Vagina (tissue), 2 donors: ENCODE measurements around the gene LMTK3.

Experiments
- POLR2A ChIP-seq, 2 donors: fragments of 450-650 bp; IDR thresholded peaks; one replicate each; pipeline ENCODE4 v1.6.1; 2017; ENCODE audit warnings: antibody characterized with exemption in 2 of 2, mild to moderate bottlenecking in 2 of 2, moderate library complexity in 2 of 2
- POLR2AphosphoS5 ChIP-seq, 2 donors: sonication (generic); formaldehyde crosslinking; IDR thresholded peaks; one replicate each; pipeline ENCODE4 v1.9.0; 2017; ENCODE audit warnings: antibody characterized with exemption in 2 of 2, mild to moderate bottlenecking in 2 of 2, low read depth in 1 of 2; ENCODE audit not compliant: insufficient read depth in 1 of 2
- TF ChIP-seq, protein P1 (sequence below), 3 experiments: fragments of 450-650 bp in 2 of 3; fragments of 200-600 bp in 1 of 3; sonication (generic) in 1 of 3; IDR thresholded peaks; one replicate each; pipeline ENCODE4 v1.5.1; 2017 to 2019; ENCODE audit warnings: antibody characterized with exemption in 3 of 3, mild to moderate bottlenecking in 2 of 3, moderate library complexity in 2 of 3

DNA sequence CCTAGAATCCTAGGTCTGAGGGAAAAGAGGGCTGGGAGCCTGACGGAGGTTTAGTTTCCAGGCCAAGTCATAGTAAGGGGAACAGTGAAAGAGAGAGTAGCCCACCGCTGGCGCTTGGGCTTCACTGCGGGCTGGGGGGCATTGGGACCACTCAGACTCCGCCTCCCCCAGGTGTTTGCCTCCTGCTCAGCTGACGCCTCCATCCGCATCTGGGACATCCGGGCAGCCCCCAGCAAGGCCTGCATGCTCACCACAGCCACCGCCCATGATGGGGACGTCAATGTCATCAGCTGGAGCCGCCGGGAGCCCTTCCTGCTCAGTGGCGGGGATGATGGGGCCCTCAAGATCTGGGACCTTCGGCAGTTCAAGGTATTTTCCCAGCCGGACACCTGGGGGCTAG lies 60.8 kb downstream of the LMTK3 start:
- TF ChIP-seq, protein P1, sequence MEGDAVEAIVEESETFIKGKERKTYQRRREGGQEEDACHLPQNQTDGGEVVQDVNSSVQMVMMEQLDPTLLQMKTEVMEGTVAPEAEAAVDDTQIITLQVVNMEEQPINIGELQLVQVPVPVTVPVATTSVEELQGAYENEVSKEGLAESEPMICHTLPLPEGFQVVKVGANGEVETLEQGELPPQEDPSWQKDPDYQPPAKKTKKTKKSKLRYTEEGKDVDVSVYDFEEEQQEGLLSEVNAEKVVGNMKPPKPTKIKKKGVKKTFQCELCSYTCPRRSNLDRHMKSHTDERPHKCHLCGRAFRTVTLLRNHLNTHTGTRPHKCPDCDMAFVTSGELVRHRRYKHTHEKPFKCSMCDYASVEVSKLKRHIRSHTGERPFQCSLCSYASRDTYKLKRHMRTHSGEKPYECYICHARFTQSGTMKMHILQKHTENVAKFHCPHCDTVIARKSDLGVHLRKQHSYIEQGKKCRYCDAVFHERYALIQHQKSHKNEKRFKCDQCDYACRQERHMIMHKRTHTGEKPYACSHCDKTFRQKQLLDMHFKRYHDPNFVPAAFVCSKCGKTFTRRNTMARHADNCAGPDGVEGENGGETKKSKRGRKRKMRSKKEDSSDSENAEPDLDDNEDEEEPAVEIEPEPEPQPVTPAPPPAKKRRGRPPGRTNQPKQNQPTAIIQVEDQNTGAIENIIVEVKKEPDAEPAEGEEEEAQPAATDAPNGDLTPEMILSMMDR (IDR thresholded peaks at IDR 0.05), result no peak
- no peak for TF ChIP-seq POLR2A (IDR thresholded peaks at IDR 0.05)
- no peak for TF ChIP-seq POLR2AphosphoS5 (IDR thresholded peaks at IDR 0.05; ENCODE audit: insufficient read depth in 1 of 2, low read depth in 1 of 2)
